GM12878 (cell line): Measurements from ENCODE around the gene THAP11. TPM values are rescaled to one million over a fixed set of nuclear protein-coding genes. Genes with fewer than 3 reads are reported as not detected.

Source experiments
- ATAC-seq: fragments of 200-7000 bp; cut with Tn5 transposase; 3 replicates; pipeline ENCODE4 v1.9.1; 2020; ENCODE audit warnings: mild to moderate bottlenecking, moderate library complexity
- BruUV-seq: library from RNA; stranded (reverse); fragments of 400-500 nt; replicated peaks from 2 replicates; lab custom pipeline; 2021; lab: Mats Ljungman, UMichigan
- CTCF ChIA-PET: fragments of 300-600 bp; sonication (Branson Sonifier 250); formaldehyde crosslinking; extraction: SDS; loops from one replicate; lab custom pipeline; 2021; ENCODE audit warnings: inconsistent platforms; lab: Yijun Ruan, JAX
- POLR2A ChIA-PET: fragments of 350-600 bp; formaldehyde crosslinking; extraction: SDS; loops from one replicate; lab custom pipeline; 2021; ENCODE audit warnings: inconsistent platforms; lab: Charles Lee
- RAD21 ChIA-PET: fragments of 300-600 bp; sonication (Branson Sonifier 250); formaldehyde crosslinking; loops from one replicate; lab custom pipeline; 2023; ENCODE audit warnings: antibody characterized with exemption; ENCODE audit not compliant: unreplicated experiment; lab: Charles Lee
- SMC1A ChIA-PET: fragments of 300-600 bp; sonication (Branson Sonifier 250); formaldehyde crosslinking; loops from one replicate; lab custom pipeline; 2023; ENCODE audit not compliant: unreplicated experiment, uncharacterized antibody; lab: Charles Lee
- DNase-seq: peaks from one replicate; pipeline ENCODE4 v3.0.0-alpha.2; 2011; ENCODE audit warnings: low read depth, low spot score
- FAIRE-seq: peaks from 3 replicates; lab custom pipeline; 2011; peaks lifted over from hg19 to GRCh38; lab: Jason Lieb, UNC
- H2AFZ ChIP-seq: 2 replicates; pipeline ENCODE4 v1.6.0; 2011; ENCODE audit warnings: low read depth, low read length, control low read depth; ENCODE audit not compliant: control insufficient read depth
- H3K27ac ChIP-seq: 2 replicates; pipeline ENCODE4 v1.5.1; 2011; ENCODE audit warnings: control low read depth; ENCODE audit not compliant: control insufficient read depth, insufficient read depth
- H3K27me3 ChIP-seq, 2 experiments: replicated peaks in 1 of 2; 2 replicates each; pipeline versions ENCODE4 v1.6.0 to v1.6.1; 2011; ENCODE audit warnings: low read length in 1 of 2; ENCODE audit not compliant: control insufficient read depth in 2 of 2, insufficient read depth in 2 of 2
- H3K36me3 ChIP-seq, 2 experiments: 2 replicates each; pipeline ENCODE4 v1.5.1; 2011; ENCODE audit warnings: low read length in 1 of 2; ENCODE audit not compliant: control insufficient read depth in 2 of 2, insufficient read depth in 2 of 2
- H3K4me1 ChIP-seq: 2 replicates; pipeline ENCODE4 v1.6.1; 2011; ENCODE audit warnings: mild to moderate bottlenecking, low read length, moderate library complexity, mixed read lengths; ENCODE audit not compliant: control insufficient read depth, insufficient read depth
- H3K4me2 ChIP-seq: 2 replicates; pipeline ENCODE4 v1.6.0; 2011; ENCODE audit warnings: control low read depth; ENCODE audit not compliant: control insufficient read depth, insufficient read depth
- H3K4me3 ChIP-seq: fragments of 200-600 bp; sonication (generic); 2 replicates; pipeline ENCODE4 v1.5.1; 2016
- H3K79me2 ChIP-seq: 2 replicates; pipeline ENCODE4 v1.6.0; 2011; ENCODE audit warnings: low read length; ENCODE audit not compliant: control insufficient read depth, insufficient read depth
- H3K9ac ChIP-seq: 2 replicates; pipeline ENCODE4 v1.8.0; 2011; ENCODE audit warnings: low read length, control low read depth, mixed read lengths; ENCODE audit not compliant: control insufficient read depth, insufficient read depth
- H3K9me3 ChIP-seq: replicated peaks from 3 replicates; pipeline ENCODE4 v1.5.1; 2011; ENCODE audit warnings: mild to moderate bottlenecking, low read length; ENCODE audit not compliant: control insufficient read depth, insufficient read depth
- H4K20me1 ChIP-seq: 2 replicates; pipeline ENCODE4 v1.6.0; 2011; ENCODE audit not compliant: control insufficient read depth, insufficient read depth
- HDAC2 ChIP-seq: fragments of 200-600 bp; sonication (generic); IDR thresholded peaks from 2 replicates; pipeline ENCODE4 v1.6.1; 2017
- MTA2 ChIP-seq: fragments of 450-650 bp; IDR thresholded peaks from 2 replicates; pipeline ENCODE4 v1.6.1; 2016; ENCODE audit warnings: low read depth, mild to moderate bottlenecking, moderate library complexity
- MTA3 ChIP-seq: IDR thresholded peaks from 2 replicates; pipeline ENCODE4 v1.6.1; 2012; ENCODE audit warnings: low read length, inconsistent platforms, borderline replicate concordance
- NFXL1 ChIP-seq: fragments of 450-650 bp; IDR thresholded peaks from 2 replicates; pipeline ENCODE4 v1.6.1; 2017; ENCODE audit warnings: antibody characterized with exemption, mild to moderate bottlenecking, borderline replicate concordance
- NFYB ChIP-seq: IDR thresholded peaks from 2 replicates; pipeline ENCODE4 v1.6.1; 2011; ENCODE audit warnings: low read depth, mild to moderate bottlenecking, low read length, improper control_type of control experiment, moderate library complexity; ENCODE audit not compliant: insufficient read depth
- NKRF ChIP-seq: fragments of 450-650 bp; conservative IDR thresholded peaks from 2 replicates; pipeline ENCODE4 v1.6.1; 2017; ENCODE audit warnings: mild to moderate bottlenecking, moderate library complexity
- RAD21 ChIP-seq: IDR thresholded peaks from 2 replicates; pipeline ENCODE4 v1.6.1; 2011; ENCODE audit warnings: mild to moderate bottlenecking, low read depth, low read length, moderate library complexity; ENCODE audit not compliant: insufficient read depth
- USF2 ChIP-seq: IDR thresholded peaks from 2 replicates; pipeline ENCODE4 v1.6.1; 2011; ENCODE audit warnings: low read depth, low read length, improper control_type of control experiment, borderline replicate concordance
- ZNF274 ChIP-seq: IDR thresholded peaks from one replicate; pipeline ENCODE4 v1.8.0; 2011; ENCODE audit not compliant: insufficient read length, insufficient read depth
- WGBS: methylation state at CpG from one replicate; pipeline ENCODE4 v1.1.6; 2016; ENCODE audit warnings: low lambda C conversion rate; ENCODE audit not compliant: insufficient replicate concordance, insufficient coverage; ENCODE audit errors: missing lambda C conversion rate; 5-methylcytosine and 5-hydroxymethylcytosine counted together
- in situ Hi-C: fragments of 300-500 bp; cut with MboI; formaldehyde crosslinking; loops from 9 replicates; pipeline ENCODE4 v1.14.3; 2018; ENCODE audit warnings: mixed read lengths
- intact Hi-C: fragments of 100-400 bp; cut with micrococcal nuclease; formaldehyde crosslinking; loops from one replicate; pipeline ENCODE4 v1.14.2; 2022; ENCODE audit not compliant: unreplicated experiment
- polyA plus RNA-seq, 11 experiments: library from polyadenylated mRNA; depleted of rRNA in 4 of 11; unstranded in 6 of 11; stranded (reverse) in 5 of 11; fragments of >200 nt; fragmentation: Nextera tagmentation in 4 of 11; fragmentation: Illumina TruSeq in 1 of 11; extraction: Ambion mirVana in 4 of 11; extraction: Trizol in 1 of 11; gene quantifications; 1 replicate in 1 of 11; 2 replicates in 10 of 11; pipeline versions ENCODE4 v1.2.1 to v1.2.3, GENCODE V29; 2011 to 2016; ENCODE audit warnings: inconsistent platforms in 2 of 11, missing spikeins in 2 of 11, low read depth in 1 of 11
- total RNA-seq, 4 experiments: library from RNA; depleted of rRNA in 3 of 4; stranded (reverse); fragments of >200 nt in 3 of 4; fragmentation: Illumina TruSeq in 1 of 4; extraction: Trizol in 1 of 4; gene quantifications; 2 replicates each; pipeline versions ENCODE4 v1.2.1 to v1.2.3, GENCODE V29; 2013 to 2021

Gene THAP11
- total and polyA plus RNA-seq, 10 of the 15 experiments (the other 5 are each of a cell fraction or from before 2014, with no cell fraction given), result 2.5 to 36.7 (median 21.4) TPM

DNA sequence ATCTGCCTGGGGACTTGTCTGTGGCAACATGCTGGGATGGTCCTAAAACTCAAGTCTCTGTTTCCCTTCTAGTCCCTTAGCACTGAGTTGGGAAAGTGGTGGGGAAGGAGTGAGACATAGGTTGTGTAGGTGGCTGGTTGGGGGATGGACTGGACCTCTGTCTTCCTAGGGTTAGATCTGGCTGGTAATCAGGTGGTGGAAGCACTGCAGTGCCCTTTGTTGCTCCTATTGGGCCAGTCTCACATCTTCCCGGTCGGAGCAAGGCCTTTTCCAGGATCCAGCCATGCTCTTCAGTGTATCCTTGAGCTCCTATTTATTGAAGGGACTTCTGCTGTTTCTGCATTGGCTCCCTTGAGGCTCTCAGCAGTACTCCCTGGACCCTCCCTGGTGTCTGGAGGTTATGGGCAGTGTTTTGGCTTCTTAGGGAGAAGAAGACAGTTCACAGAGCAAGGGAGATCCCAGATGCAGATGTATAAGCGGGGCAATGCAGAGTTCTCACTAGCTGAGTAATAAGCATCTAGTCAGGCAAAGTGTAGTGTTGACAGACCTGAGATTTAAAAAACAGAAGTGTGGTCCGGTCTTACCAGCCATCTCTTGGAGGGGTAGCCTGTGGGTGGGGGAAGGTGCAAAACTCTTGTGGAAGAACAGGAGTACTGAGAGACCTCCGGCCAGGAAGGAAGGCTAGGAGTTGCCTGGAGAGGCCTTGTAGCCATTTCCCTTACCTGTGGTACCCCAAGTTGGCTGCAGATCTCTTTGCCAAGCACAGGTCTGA is 3.4 kb downstream of the THAP11 start:
- Histone ChIP-seq H3K79me2 (peaks cover 59% of the 10 kb centered on the region), H3K4me1 (peaks cover 29% of the 10 kb centered on the region), H3K4me2 (peak overlapping the region; percentile 84), H3K27me3 (no peaks in the 10 kb centered on the region), H2AFZ (no peak overlapping the region; the same call in 1 of the 2 replicates), H3K4me3 (peak overlapping the region; percentile 84), H4K20me1 (no peaks in the 10 kb centered on the region), H3K9ac (peak overlapping the region; percentile 77), H3K27ac (peak overlapping the region; percentile 81), H3K36me3 (peaks cover 0 to 6% of the 10 kb centered on the region in 2 experiments; a peak in 2 of 4 replicates), H3K9me3 (no peaks in the 10 kb centered on the region)
- SMC1A ChIA-PET, result interaction anchor here (0.8 to 1.9 kb wide), 9 partner anchors 12 to 332 kb away, joined by 3 to 8 read pairs (median 5); partner anchors contain the start of genes ACD and EDC4
- FAIRE-seq (peak; percentile 68), DNase-seq (no peak), ATAC-seq (no peak)
- CTCF ChIA-PET, result interaction anchor here (0.7 to 2.8 kb wide), 12 partner anchors 10 to 325 kb away, joined by 3 to 24 read pairs (median 4); no protein-coding TSS in a partner anchor
- intact Hi-C loops (loop anchor here (1.0 to 2.0 kb wide), 3 partner anchors 28 to 283 kb away; partner anchors contain the start of genes CTCF, EDC4 and PSMB10), in situ Hi-C loops (no loop called here)
- no TSS peak for BruUV-seq
- RAD21 ChIA-PET, result interaction anchor here (0.6 to 1.6 kb wide), 12 partner anchors 10 to 195 kb away, joined by 3 to 6 read pairs (median 3); partner anchors contain the start of genes EDC4, GFOD2, RANBP10 and TSNAXIP1
- TF ChIP-seq NFXL1, result no peak
- 0 out of 2 replicates have a peak, but pooled peaks have one; percentile 37 for TF ChIP-seq MTA3
- POLR2A ChIA-PET, result interaction anchor here (0.5 to 3.3 kb wide), 14 partner anchors 10 to 627 kb away, joined by 3 to 29 read pairs (median 4); partner anchors contain the start of genes ACD, EDC4, GFOD2 and PSMB10
- WGBS, result 58% methylated on average over 5 of the region's 5 CpGs

DNA sequence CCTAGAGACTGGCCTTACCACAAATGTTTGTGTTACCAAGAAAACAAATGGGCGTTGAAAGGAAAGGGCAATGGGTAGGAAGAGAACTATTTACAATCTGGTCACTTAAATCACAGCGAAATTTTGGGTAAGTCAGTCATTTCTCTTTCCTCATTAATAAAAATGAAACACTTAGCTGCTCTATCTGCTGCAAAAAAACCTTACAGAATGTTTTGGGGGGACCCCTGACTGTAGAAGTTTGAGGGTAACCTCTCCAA is 3.9 kb downstream of the THAP11 start:
- peaks cover 29% of the 10 kb centered on the region for H3K4me1 ChIP-seq

More for the DNA sequence above, 3.9 kb downstream of the THAP11 start:
- Histone ChIP-seq H3K27me3 (no peaks in the 10 kb centered on the region), H3K4me2 (peak overlapping the region; percentile 84), H3K9ac (peak overlapping the region; percentile 77), H3K79me2 (peaks cover 61% of the 10 kb centered on the region), H3K36me3 (peaks cover 0 to 7% of the 10 kb centered on the region in 2 experiments; a peak in 2 of 4 replicates), H3K27ac (peak overlapping the region; percentile 81), H2AFZ (peak overlapping the region; percentile 93), H4K20me1 (no peaks in the 10 kb centered on the region), H3K9me3 (no peaks in the 10 kb centered on the region), H3K4me3 (peak overlapping the region; percentile 84)
- FAIRE-seq, result peak; percentile 18
- TSS peak; percentile 94 for BruUV-seq
- intact Hi-C loops, result loop anchor here (1.0 to 2.0 kb wide), 3 partner anchors 27 to 283 kb away; partner anchors contain the start of genes CTCF, EDC4 and PSMB10
- no peak for DNase-seq
- TF ChIP-seq NFYB, result no peak
- TF ChIP-seq USF2, result no peak
- TF ChIP-seq RAD21, result no peak
- TF ChIP-seq ZNF274, result no peak
- TF ChIP-seq HDAC2, result no peak
- no peak for TF ChIP-seq NKRF
- no peak for TF ChIP-seq MTA2
- SMC1A ChIA-PET, result interaction anchor here (0.9 to 1.9 kb wide), 7 partner anchors 11 to 186 kb away, joined by 3 to 8 read pairs (median 4); partner anchors contain the start of genes ACD, EDC4 and PSMB10
- RAD21 ChIA-PET, result interaction anchor here (0.8 to 1.4 kb wide), 5 partner anchors 25 to 239 kb away, joined by 3 to 4 read pairs (median 3); partner anchors contain the start of genes NFATC3, RANBP10 and TSNAXIP1
- CTCF ChIA-PET, result interaction anchor here (0.9 to 2.8 kb wide), 6 partner anchors 30 to 195 kb away, joined by 3 to 24 read pairs (median 4); no protein-coding TSS in a partner anchor
- in situ Hi-C loops, result no loop called here
- POLR2A ChIA-PET, result interaction anchor here (0.5 to 3.3 kb wide), 11 partner anchors 10 to 260 kb away, joined by 3 to 29 read pairs (median 4); partner anchors contain the start of genes ACD, EDC4, RANBP10 and TSNAXIP1
- ATAC-seq, result no peak
- WGBS, result 4% methylated on average over 2 of the region's 2 CpGs
